Suprapubic skin (tissue), 4 donors: ENCODE data around the gene THBS3. TPM values are rescaled to one million over a fixed set of nuclear protein-coding genes. Genes with fewer than 3 reads are reported as not detected.

Experiments
- DNase-seq, 2 donors: peaks; one replicate each; pipeline ENCODE4 v3.0.0-alpha.2; 2019; ENCODE audit warnings: low spot score in 2 of 2
- H3K27ac ChIP-seq: fragments of 200-600 bp; sonication (generic); one replicate; pipeline ENCODE4 v1.5.1; 2019
- H3K27me3 ChIP-seq: fragments of 200-600 bp; sonication (generic); one replicate; pipeline ENCODE4 v1.5.1; 2019
- H3K36me3 ChIP-seq: fragments of 200-600 bp; sonication (generic); one replicate; pipeline ENCODE4 v1.5.1; 2019
- H3K4me1 ChIP-seq: fragments of 200-600 bp; sonication (generic); one replicate; pipeline ENCODE4 v1.5.1; 2019
- H3K4me3 ChIP-seq: fragments of 200-600 bp; sonication (generic); one replicate; pipeline ENCODE4 v1.5.1; 2019; ENCODE audit warnings: mild to moderate bottlenecking
- H3K9me3 ChIP-seq: fragments of 200-600 bp; sonication (generic); one replicate; pipeline ENCODE4 v1.5.1; 2019
- CTCF ChIP-seq, 2 donors: fragments of 200-600 bp in 1 of 2; fragments of 450-650 bp in 1 of 2; sonication (generic) in 1 of 2; IDR thresholded peaks; one replicate each; pipeline ENCODE4 v1.5.1; 2016 to 2019; ENCODE audit warnings: antibody characterized with exemption in 2 of 2, mild to moderate bottlenecking in 1 of 2, moderate library complexity in 1 of 2
- EP300 ChIP-seq: sonication (generic); formaldehyde crosslinking; IDR thresholded peaks from one replicate; pipeline ENCODE4 v1.6.1; 2017; ENCODE audit warnings: antibody characterized with exemption
- POLR2A ChIP-seq, 2 donors: fragments of 450-650 bp; IDR thresholded peaks; one replicate each; pipeline ENCODE4 v1.6.1; 2017; ENCODE audit warnings: antibody characterized with exemption in 2 of 2, mild to moderate bottlenecking in 2 of 2, moderate library complexity in 2 of 2
- POLR2AphosphoS5 ChIP-seq, 3 donors: sonication (generic); formaldehyde crosslinking; IDR thresholded peaks; one replicate each; pipeline ENCODE4 v1.6.1; 2017; ENCODE audit warnings: antibody characterized with exemption in 3 of 3
- WGBS: methylation state at CpG from one replicate; pipeline ENCODE4 v1.1.5; 2018; 5-methylcytosine and 5-hydroxymethylcytosine counted together
- total RNA-seq, 4 donors: library from RNA; depleted of rRNA; stranded (reverse); fragments of >200 nt; gene quantifications; one replicate each; pipeline ENCODE4 v1.1.0, GENCODE V29; 2016

Gene THBS3
- total RNA-seq, 4 donors from 2014 or later, result 21.4 to 90.8 (median 26.7) TPM

- Histone ChIP-seq H3K27ac (no peak overlapping the region), H3K36me3 (peaks cover 7% of the 10 kb centered on the region), H3K4me3 (no peak overlapping the region), H3K9me3 (no peaks in the 10 kb centered on the region), H3K27me3 (no peaks in the 10 kb centered on the region), H3K4me1 (peaks cover 33% of the 10 kb centered on the region)
- 85% methylated on average over 4 of the region's 4 CpGs for whole genome bisulfite sequencing
- no peak for TF ChIP-seq EP300
- no peak for TF ChIP-seq POLR2A (IDR thresholded peaks at IDR 0.05)
- no peak for TF ChIP-seq CTCF (IDR thresholded peaks at IDR 0.05)
- TF ChIP-seq POLR2AphosphoS5 (IDR thresholded peaks at IDR 0.05), result no peak
- no peak for DNase-seq
Observed at GRCh38 chr1:155210314-155211104, 2.8 kb upstream of the THBS3 start.

GRCh38 chr1:155209312-155209721 lies 1.6 kb upstream of the THBS3 start:
- TF ChIP-seq POLR2A (IDR thresholded peaks at IDR 0.05) (no peak), EP300 (no peak), CTCF (IDR thresholded peaks at IDR 0.05) (no peak), POLR2AphosphoS5 (IDR thresholded peaks at IDR 0.05) (no peak)
- DNase-seq, result no peak
- 3% methylated on average over 13 of the region's 13 CpGs for WGBS

GRCh38 chr1:155208541-155209311 lies 1.0 kb upstream of the THBS3 start, which contains the start of gene MTX1:
Gene MTX1, plus strand, starts transcription at chr1:155208695. Its CDS starts 110 bp downstream, at chr1:155208805.
- TF ChIP-seq POLR2AphosphoS5 (IDR thresholded peaks at IDR 0.05) (peak in 1 of 3 donors; percentile 78), POLR2A (IDR thresholded peaks at IDR 0.05) (peak in 1 of 2 donors; percentile 50), CTCF (IDR thresholded peaks at IDR 0.05) (no peak), EP300 (no peak)
- DNase-seq, result peak; percentile 96 to 97
- Histone ChIP-seq H3K4me1 (peaks cover 33% of the 10 kb centered on the region), H3K27ac (peak within 1 kb of the TSS; percentile 100), H3K27me3 (no peaks in the 10 kb centered on the region), H3K9me3 (no peaks in the 10 kb centered on the region), H3K36me3 (peaks cover 7% of the 10 kb centered on the region), H3K4me3 (peak within 1 kb of the TSS; percentile 97)
- WGBS, result 0% methylated on average over 37 of the region's 64 CpGs

More at GRCh38 chr1:155209312-155209721, 1.6 kb upstream of the THBS3 start:
- Histone ChIP-seq H3K9me3 (no peaks in the 10 kb centered on the region), H3K36me3 (peaks cover 7% of the 10 kb centered on the region), H3K4me3 (peak overlapping the region; percentile 97), H3K27me3 (no peaks in the 10 kb centered on the region), H3K4me1 (peaks cover 33% of the 10 kb centered on the region), H3K27ac (peak overlapping the region; percentile 100)

GRCh38 chr1:155206891-155207805 lies 549 bp downstream of the THBS3 start:
- peak overlapping the region; percentile 97 for H3K4me3 ChIP-seq
- peaks cover 7% of the 10 kb centered on the region for H3K36me3 ChIP-seq
- 24% methylated on average over 13 of the region's 13 CpGs for WGBS

More at GRCh38 chr1:155206891-155207805, 549 bp downstream of the THBS3 start:
- no peak for TF ChIP-seq POLR2A (IDR thresholded peaks at IDR 0.05)
- TF ChIP-seq POLR2AphosphoS5 (IDR thresholded peaks at IDR 0.05), result peak in 1 of 3 donors; percentile 31
- TF ChIP-seq CTCF (IDR thresholded peaks at IDR 0.05), result peak; percentile 70 to 79
- no peak for TF ChIP-seq EP300
- no peaks in the 10 kb centered on the region for H3K27me3 ChIP-seq
- peak; percentile 91 for DNase-seq
- H3K27ac ChIP-seq, result peak overlapping the region; percentile 100
- H3K9me3 ChIP-seq, result no peaks in the 10 kb centered on the region
- peaks cover 33% of the 10 kb centered on the region for H3K4me1 ChIP-seq
